NOMO-1 (cell line): Measurements from ENCODE around the gene PARD6G.
"Not testable (repeated sequence)": the region's sequence is repeated elsewhere in the genome, so short reads cannot be mapped to it uniquely, and the experiment has no call there.

ENCODE experiments used
- DNase-seq, 2 experiments: peaks; one replicate each; lab custom pipeline; 2025; ENCODE audit not compliant: unreplicated experiment in 2 of 2; lab: John Stamatoyannopoulos, UW

Gene PARD6G

DNA sequence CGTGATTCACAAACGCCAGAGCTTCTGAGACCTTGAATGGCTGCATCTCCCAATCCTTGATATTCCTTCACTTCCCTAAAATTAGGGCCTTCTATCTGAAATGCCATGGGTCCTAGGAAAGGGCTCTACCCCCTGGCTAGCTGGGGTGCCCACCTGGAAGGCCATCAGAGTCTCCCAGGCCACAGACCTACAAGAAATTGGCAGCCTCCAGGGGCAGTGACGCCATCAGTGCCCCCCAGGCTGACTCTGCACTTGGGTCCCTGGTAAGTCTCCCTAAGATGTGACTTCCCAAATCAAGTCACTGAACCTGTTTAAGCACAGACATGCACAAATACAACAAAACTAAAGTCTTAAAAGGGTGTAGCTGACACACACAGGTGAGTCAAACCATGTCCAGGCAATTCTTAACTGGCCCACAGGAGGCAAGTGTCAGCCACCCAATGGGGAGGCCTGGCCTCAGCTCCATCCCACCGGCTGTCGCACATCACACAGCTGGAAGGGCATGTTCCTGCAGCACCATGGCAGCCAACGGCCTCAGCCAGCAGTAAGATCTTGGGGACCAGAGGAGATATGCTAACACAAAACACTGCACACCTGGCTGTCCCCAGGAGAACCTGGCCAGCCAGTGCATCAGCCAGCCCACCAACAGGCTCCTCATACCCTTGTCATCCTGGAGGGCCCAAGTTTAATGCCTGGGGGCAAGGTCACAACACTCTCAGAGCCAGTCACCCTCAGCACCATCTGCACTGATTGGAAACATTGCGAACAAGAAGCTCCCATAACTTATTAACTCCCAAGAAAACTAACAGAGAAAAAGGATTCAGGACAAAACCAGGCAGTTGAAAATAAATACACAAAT, 5.2 kb downstream of the PARD6G start:
- DNase-seq = no peak

DNA sequence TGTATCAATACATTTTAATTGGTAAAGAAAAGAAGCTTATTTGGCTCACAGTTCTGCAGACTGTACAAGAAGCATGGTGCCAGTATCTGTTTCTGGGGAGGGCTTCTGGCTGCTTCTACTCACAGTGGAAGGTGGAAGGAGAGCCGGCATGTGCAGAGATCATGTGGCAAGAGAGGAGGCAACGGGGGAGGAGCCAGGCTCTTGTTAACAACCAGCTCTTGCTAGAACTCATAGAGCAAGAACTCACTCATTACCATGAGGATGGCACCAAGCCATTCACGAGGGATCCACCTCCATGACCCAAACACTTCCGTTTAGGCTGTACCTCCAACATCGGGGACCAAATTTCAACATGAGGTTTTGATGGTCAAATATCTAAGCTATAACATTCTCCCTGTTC, 7.5 kb downstream of the PARD6G start:
- DNase-seq = no peak

DNA sequence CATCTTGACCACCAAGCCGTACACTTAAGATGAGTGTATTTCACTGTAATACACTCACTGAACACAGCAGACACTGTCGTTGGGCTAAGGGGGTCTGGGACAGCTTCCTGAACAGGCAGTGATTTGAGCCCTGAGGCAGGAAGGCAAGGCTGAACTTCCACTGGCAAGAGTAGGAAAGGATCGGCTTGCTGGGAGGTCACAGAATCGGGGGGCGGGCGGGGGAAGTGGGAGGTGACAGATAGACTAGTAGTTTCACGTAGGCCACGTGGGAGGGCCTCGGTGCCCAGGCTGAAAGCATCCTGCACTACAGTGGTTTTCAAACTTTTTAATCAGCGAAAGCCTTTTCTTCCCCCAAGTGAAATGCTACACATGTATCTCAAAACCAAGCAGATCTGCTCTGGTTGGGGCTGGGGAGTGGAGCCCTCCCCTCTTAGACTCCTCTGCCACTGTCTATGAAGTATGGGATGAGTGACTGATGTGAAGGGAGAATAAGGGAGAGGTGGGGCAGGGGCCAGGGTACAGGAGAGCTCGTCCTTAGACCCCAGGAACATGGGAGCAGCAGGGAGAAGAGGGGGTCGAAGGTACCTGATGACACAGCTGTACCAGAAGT, 8.6 kb downstream of the PARD6G start:
- DNase-seq = no peak

DNA sequence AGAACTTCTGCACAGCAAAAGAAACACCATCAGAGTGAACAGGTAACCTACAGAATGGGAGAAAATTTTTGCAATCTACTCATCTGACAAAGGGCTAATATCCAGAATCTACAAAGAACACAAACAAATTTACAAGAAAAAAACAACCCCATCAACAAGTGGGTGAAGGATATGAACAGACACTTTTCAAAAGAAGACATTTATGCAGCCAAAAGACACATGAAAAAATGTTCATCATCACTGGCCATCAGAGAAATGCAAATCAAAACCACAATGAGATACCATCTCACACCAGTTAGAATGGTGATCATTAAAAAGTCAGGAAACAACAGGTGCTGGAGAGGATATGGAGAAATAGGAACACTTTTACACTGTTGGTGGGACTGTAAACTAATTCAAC, 9.8 kb downstream of the PARD6G start:
- DNase-seq = not testable (repeated sequence)

DNA sequence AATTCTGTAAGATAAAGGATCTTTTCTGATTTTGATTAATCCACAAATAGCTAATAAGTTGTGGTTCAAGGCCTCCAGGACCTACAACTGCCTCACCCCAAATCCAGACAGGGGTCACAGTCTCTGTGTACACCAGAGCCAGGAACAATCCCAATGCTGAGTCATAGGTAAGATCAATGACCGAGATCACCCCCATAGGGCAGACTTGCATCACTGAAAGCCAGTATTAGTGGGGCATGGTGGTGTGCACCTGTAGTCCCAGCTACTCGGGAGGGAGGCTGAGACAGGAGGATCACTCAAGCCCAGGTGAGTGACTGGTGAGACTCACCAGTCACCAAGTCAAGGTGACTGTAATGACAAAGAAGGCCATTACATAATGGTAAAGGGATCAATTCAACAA, 12.9 kb downstream of the PARD6G start:
- DNase-seq = no peak

DNA sequence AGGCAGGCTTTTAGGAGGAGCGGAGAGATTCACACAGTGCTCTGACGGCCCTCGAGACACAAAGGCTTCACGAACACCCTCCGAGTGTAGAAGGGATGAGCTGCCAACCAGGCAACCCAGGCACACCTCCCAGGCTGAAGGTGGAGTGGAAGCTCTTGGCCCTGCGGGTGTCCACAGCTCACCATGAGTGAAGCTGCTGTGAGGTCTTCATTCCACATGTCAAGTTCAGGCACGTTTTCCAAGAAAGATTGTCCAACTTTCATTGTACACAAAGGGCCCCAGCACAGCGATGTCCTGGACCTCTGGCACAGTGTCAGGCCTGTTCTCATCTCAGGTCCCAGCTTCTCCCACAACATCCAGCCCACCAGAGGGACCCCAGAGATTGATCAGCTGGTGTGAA, 13.4 kb downstream of the PARD6G start:
- no peak for DNase-seq

DNA sequence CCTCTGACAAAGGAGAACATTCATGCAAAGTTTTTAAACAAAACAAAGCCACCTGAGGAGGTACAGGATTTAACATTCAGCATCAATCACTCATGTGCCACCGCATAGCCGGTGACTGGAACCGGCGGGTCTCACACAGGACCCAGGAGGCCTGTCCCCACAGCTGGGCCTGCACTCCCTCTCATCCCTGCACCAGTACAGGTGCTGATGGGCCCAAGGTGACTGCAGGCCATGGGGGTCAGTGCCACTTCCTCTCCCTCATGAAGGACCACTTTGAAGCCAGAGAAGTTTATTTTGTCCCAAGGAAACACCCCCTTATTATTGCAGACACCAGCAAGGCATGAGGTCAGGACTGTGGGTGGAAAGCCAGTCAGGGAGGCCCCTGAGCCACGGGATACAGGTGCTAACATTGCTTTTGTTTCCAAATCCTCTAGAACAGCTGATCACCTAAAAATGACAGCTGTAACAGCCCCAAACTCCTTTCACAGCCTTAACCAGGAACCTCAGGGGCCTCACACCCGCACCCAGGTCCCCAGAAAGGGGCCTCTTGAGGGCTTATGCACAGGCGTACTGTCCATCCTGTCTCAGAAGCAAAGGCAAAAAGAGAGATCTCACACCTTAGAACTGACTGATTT, 14.0 kb downstream of the PARD6G start:
- no peak for DNase-seq

DNA sequence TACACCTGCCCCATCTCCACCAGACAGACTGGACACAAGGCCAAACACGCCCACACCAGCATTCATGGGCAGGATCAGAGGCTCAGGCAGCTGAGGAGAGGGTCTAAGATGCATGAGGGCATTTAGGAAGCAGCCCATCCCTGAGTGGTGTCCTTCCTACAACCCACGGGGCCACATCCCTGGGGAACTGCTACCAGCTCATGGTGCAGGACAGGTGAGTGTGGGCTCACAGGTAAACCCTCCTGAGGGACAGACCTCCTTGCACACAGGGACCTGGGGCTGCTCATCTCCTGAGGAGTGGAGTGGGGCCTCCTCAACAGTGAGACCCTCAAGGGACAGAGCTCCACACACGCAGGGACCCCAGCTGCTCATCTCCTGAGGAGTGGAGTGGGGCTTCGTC, 14.6 kb downstream of the PARD6G start:
- DNase-seq = no peak

DNA sequence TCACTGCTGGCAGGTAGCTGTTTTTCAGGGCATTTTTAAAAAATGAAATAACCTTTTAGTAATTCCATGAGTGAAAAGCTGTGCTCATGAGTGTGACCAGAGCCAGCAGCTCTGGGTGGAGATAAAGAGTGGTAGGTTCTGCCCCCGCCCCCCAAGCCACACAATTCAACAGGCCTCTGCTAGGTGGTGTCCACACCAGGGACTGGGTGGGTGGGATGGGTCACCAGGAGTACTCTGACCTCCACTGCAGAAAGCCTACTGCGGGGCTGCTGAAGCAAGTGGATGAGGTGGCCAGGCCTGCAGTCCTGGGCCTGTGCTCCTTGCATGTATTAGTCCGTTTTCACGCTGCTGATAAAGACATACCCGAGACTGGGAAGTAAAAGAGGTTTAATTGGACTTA, 15.3 kb downstream of the PARD6G start:
- no peak for DNase-seq

DNA sequence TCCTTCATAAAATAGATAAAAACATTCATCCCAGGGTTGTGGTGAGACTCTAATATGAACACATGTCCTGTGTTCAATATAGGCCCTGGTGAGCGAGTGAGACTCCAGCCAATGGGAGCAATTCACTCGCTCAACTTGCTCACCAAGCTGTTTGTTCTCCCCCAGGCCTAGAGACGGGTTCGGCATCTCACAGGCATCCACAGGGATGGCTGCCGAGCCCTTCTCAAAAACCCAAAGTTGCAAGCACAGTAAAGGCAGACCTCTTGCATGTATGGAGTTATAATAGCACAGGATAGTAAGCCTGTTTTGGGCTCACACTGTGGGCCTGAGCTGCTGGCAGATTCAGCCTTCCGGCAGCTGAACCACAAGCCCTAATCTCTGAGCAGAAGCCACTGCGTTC, 15.7 kb downstream of the PARD6G start:
- no peak for DNase-seq

DNA sequence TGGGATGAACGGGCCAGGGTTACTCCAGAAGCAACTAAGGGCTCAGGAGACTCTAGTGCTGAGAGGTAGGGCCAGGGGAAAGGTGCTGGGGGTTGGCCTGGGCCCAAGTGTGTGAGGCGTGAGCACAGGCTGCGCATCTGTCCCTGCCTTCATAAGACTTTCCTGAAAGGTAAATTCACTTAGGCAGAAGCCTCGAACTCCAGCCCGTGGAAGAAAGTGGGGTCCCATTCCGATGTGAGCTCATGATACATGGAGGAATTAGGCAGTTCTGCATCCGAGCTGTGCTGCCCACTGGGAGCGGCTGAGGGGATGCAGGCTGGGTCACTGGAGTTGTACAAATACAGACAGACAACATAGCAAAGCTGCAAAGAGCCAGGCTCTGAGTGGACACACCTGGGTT, 16.2 kb downstream of the PARD6G start:
- DNase-seq = no peak

DNA sequence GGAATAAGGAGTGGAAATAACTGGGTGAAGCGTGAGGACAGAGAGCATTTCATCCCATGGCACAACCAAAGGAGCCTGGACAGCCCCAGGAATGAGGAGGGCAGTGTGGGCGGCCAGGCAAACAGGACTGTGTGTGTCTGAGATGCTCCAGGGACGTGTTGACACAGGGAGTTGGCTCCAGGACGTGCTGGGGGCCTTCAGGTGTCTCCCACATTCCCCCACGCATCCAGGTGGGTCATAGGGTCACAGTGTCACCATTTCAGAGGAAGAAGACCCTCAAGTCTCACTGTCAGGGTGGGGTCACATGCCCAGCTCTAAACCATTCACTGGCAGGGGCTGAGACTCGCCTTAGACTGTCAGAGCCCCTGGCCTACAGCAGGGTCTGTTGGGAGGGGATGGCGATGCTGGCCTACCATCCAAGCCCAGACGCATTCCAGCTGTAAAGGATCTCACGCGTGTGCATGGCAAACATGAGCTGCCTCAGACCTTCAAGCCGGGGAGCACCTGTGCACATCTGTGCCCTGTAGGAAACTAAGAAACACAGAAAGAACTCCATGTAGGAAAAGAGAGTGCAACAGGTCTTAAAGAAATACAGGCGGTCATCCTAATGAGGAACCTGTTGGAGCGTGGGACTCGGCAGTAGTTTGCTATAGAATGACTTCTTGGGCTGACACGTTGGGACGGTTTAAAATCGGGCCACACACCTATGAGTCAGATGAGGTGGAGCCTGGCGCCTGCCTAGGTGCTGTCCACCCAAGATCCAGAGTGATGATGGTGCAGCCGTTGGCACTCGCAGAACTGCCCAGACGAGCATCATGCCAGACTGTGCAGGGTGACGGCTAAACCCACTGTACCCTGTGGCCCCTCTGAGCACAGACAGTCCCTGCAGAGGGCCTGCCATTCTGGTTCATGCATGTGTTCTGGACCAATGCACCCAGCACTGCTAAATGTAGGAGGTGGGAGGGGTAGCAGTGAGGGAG, 17.3 kb downstream of the PARD6G start:
- DNase-seq = no peak

DNA sequence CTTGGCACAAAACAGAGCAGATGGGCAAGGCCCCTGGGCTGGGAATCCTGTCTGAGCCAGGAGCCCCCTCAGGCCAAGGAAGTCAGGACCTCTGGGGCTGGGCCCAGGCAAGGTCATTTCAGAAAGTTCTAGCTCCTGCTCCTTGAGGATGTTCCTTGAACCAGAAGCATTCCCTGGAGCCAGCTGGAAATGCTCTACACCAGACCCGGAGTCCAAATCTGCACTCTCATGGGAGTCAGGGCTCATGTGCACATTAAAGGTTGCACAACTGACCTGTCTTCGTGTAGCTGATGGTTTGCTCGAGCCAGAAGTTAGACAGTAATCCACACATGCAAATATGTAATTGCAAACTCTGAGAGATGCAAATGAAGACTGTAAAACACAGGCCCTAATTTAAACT, 18.0 kb downstream of the PARD6G start:
- no peak for DNase-seq

DNA sequence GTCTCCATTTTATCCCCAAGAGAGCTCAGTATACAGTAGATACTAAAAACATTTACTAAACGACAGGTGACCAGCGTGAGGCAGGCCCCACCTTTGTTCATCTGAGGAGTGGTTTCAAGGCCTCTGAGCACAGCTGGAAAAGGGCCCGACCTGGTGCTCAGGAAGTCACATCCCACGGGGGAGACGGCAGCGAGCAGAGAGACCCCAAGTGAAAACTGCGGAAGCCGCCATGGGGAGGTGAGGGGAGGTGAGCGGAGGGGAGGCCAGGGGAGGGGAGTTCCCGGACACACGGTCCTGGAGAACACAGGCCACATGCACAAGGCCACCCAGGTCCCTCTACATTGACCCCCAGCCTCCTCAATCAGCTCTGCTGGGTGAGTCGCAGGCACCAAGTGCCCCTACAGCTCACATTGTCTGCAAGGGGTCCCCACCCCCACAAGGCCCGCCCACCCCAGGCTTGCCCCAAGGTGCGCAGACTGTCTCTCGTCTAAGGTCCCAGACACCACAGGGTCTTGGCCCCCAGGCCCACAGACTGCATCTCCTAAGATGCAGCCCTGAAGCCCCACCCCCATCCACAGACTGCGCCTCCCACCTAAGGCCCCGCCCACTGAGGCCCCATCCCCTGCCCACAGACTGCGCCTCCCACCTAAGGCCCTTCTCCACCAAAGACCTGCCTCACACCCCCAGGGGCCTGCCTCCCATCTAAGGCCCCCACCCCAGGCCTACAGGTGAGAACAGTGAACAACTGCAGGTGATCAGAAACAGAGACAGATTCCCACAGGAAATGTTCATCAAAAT, 19.1 kb downstream of the PARD6G start:
- DNase-seq = no peak

DNA sequence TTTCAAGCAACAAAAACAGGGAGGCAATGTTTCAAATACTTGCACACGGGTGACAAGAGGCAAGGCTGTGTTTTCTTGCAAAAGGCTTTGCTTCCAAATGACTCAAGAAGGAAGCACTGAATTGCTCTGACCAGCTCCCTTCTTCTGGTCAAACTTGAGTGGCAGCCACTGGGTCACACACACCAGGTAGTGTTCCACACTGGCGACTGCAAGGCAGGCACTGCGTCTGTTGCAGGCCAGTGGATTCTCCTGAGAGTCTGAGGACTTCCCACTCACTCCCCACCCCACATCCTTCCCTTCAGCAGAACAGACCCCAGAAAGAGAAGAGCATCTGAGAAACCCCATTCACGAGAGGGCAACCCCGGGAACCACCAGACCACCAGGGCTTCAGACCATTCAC, 19.8 kb downstream of the PARD6G start:
- DNase-seq = no peak

DNA sequence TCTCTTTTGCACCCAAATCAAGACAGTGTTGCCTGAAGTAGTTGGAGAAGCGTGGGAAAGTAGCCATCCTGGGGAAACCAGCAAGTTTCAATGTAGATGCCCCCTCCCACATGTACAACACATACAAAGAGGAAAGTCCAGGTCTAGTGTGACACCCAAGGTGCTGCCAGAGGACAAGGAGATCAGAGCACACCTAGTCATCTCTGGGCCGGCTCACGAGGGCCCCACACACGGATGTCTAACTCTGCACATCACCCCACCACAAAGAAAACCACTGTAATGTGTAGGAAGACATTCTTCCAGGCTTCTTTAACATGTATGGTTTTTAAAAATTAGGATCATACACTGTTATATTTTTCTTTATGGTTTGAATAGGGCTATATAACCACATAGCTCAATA, 21.6 kb downstream of the PARD6G start:
- DNase-seq = no peak

DNA sequence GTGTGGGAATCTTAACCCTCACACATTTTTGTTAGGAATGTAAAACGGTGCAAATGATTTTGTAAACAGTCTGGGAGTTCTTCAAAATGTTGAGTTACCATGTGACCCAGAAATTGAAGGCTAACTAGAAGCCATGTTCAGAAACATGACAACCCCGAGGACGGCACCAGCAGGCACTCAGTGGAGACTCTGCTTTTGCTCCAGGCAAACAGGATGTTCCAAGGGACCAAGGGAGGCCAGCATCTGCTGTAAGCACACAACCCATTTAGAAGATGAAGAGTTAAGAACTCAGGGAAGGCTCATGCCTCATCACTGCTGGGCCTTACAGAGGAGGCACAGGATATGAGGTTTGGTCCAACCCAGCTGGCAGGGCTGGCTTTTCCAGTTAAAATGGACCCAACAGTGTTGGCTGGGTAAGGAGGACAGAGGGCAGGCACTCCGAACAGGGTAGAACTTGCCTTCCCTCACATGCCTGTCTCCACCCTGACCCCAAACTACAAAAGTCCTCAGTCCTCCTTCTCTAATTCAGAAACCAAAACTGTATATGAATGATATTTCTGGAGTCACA, 23.6 kb downstream of the PARD6G start:
- DNase-seq = no peak

DNA sequence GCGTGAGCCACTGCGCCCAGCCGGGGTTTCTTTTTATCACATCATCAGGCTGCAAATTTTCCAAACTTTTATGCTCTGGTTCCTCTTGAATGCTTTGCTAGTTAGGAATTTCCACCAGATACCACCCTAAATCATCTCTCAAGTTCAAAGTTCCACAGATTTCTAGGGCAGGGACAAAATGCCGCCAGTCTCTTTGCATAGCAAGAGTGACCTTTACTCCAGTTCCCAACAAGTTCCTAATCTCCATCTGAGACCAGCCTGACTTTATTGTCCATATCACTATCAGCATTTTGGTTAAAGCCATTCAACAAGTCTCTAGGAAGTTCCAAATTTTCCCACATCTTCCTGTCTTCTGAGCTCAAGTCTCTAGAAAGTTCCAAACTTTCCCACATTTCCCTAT, 27.8 kb downstream of the PARD6G start:
- DNase-seq = not testable (repeated sequence)

DNA sequence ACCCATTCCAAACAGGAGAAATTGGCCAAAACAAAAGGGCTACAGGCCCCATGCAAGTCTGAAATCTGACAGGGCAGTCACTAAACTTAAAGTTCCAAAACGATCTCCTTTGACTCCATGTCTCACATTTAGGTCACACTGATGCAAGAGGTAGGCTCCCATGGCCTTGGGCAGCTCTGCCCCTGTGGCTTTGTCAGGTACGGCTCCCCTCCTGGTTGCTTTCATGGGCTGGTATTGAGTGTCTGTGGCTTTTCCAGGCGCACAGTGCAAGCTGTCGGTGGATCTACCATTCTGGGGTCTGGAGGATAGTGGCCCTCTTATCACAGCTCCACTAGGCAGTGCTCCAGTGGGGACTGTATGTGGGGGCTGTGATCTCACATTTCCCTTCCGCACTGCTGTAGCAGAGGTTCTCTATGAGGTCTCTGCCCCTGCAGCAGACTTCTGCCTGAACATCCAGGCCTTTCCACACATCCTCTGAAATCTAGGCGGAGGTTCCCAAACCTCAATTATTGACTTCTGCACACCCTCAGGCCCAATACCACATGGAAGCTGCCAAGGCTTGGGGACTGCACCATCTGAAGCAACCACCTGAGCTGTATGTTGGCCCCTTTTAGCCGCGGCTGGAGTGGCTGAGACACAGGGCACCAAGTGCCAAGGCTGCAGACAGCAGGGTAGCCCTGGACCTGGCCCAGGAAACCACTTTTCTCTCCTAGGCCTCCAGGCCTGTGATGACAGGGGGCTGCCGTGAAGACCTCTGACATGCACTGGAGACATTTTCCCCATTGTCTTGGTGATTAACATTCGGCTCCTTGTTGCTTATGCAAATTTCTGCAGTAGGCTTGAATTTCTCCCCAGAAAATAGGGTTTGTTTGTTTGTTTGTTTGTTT, 28.7 kb downstream of the PARD6G start:
- no peak for DNase-seq
